Ramos (cell line): Measurements from ENCODE around the gene DSC1.

Experiments used
- in situ Hi-C: fragments of 300-500 bp; cut with MboI; formaldehyde crosslinking; loops from one replicate; pipeline ENCODE4 v1.14.3; 2022; ENCODE audit warnings: low sequenced_read_pairs; ENCODE audit not compliant: unreplicated experiment

The DSC1 gene

GRCh38 chr18:31105733-31106132, 56.9 kb downstream of the DSC1 start:
- in situ Hi-C loops, result no loop called here

GRCh38 chr18:31104444-31104843, 58.2 kb downstream of the DSC1 start:
- in situ Hi-C loops, result no loop called here

GRCh38 chr18:31103423-31103822, 59.2 kb downstream of the DSC1 start:
- in situ Hi-C loops, result no loop called here

GRCh38 chr18:31102941-31103340, 59.7 kb downstream of the DSC1 start:
- in situ Hi-C loops, result no loop called here

GRCh38 chr18:31102025-31102684, 60.5 kb downstream of the DSC1 start, which contains the start of gene DSC2:
Gene DSC2, minus strand, starts transcription at chr18:31102421. Its CDS starts 450 bp downstream, at chr18:31101971.
- in situ Hi-C loops, result no loop called here

GRCh38 chr18:31101183-31102024, 61.3 kb downstream of the DSC1 start:
- in situ Hi-C loops, result no loop called here

GRCh38 chr18:31100436-31101182, 62.0 kb downstream of the DSC1 start:
- in situ Hi-C loops, result no loop called here

- in situ Hi-C loops, result no loop called here
These were observed 63.0 kb downstream of the DSC1 start for GRCh38 chr18:31099450-31100230.

- in situ Hi-C loops, result no loop called here
These were observed 63.8 kb downstream of the DSC1 start for GRCh38 chr18:31098878-31099277.

GRCh38 chr18:31097666-31098065, 65.0 kb downstream of the DSC1 start:
- in situ Hi-C loops, result no loop called here

GRCh38 chr18:31093880-31094279, 68.8 kb downstream of the DSC1 start:
- in situ Hi-C loops, result no loop called here

- in situ Hi-C loops, result no loop called here
These were observed 69.4 kb downstream of the DSC1 start for GRCh38 chr18:31093294-31093693.

GRCh38 chr18:31091350-31091749, 71.3 kb downstream of the DSC1 start:
- in situ Hi-C loops, result no loop called here

- in situ Hi-C loops, result no loop called here
These were observed 74.1 kb downstream of the DSC1 start for GRCh38 chr18:31088532-31088931.

- in situ Hi-C loops, result no loop called here
These were observed 82.7 kb downstream of the DSC1 start for GRCh38 chr18:31079973-31080372.
